ENCODE data around the gene PSMC5. TPM values are rescaled to one million over a fixed set of nuclear protein-coding genes. Genes with fewer than 3 reads are reported as not detected.
"Not testable (repeated sequence)": the region's sequence is repeated elsewhere in the genome, so short reads cannot be mapped to it uniquely, and the experiment has no call there.

PSMC5 gene
- total RNA-seq, 1 donor from 2014 or later = 77.1 TPM

DNA sequence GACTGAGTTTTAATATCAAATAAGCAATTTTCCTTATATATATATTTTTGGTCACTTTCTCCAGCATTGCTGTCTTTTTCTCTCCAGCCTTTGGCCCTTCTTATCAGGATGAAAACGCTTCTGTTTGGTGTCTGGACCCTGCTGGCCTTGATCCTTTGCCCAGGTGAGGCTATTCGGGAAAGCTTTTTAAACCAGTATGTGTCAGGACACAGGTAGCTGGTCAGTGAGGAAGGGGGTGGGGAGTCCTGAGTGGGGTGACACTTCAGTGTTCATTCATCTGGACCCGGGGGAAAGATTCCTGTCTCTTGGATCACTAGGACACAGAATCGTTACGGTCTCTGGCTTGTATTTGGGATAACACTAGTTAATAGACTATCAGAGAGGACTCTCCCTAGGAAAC lies 27.5 kb downstream of the PSMC5 start:
- intact Hi-C loops (cut with DNase I) = no loop called here
- ATAC-seq = no peak
- no peak for DNase-seq (ENCODE audit: low spot score)

DNA sequence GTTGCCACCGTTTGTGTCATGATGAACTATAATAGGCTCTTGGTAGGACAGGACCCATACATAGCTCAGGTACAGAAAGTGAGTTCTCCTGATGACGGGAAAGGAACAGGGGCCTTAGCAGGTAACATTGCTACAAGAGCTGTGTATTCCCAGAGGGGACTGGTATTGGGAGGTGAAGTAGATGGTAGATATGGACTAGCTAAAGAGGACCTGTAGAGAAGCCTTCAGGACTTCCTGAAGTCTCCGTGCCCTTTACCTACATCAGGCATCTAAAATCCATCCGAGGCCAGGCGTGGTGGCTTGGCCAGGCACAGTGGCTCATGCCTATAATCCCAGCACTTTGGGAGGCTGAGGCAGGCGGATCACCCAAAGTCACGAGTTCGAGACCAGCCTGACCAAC lies 28.0 kb downstream of the PSMC5 start:
- ATAC-seq (no peak), DNase-seq (ENCODE audit: low spot score) (no peak)
- intact Hi-C loops (cut with DNase I) = no loop called here

DNA sequence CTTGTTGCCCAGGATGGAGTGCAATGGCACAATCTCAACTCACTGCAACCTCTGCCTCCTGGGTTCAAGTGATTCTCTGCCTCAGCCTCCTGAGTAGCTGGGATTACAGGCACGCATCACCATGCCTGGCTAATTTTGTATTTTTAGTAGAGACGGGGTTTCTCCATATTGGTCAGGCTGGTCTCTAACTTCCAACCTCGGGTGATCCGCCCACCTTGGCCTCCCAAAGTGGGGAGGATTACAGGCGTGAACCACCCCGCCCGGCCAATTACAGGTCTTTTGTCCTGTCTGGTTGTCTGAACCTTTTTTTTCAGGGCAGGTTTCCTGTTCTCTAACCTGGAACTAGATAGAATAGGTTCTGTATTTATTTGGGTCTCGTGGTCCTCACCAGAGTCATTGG lies 29.2 kb downstream of the PSMC5 start:
- ATAC-seq; intact Hi-C loops (cut with DNase I); DNase-seq (ENCODE audit: low spot score): not testable (repeated sequence)

DNA sequence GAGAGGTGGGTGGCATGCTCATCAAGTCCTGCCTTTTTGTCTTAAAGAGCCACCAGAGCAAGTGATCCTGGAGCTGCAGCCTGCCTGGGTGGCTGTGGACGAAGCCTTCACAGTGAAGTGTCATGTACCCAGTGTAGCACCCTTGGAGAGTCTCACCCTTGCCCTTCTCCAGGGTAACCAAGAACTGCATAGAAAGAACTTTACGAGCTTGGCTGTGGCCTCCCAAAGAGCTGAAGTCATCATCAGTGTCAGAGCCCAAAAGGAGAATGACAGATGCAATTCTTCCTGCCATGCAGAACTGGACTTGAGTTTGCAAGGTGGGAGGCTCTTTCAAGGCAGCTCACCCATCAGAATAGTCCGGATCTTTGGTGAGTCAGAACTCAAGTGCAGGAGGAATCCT lies 32.0 kb downstream of the PSMC5 start:
- no peak for ATAC-seq
- intact Hi-C loops (cut with DNase I) = no loop called here
- no peak for DNase-seq (ENCODE audit: low spot score)

DNA sequence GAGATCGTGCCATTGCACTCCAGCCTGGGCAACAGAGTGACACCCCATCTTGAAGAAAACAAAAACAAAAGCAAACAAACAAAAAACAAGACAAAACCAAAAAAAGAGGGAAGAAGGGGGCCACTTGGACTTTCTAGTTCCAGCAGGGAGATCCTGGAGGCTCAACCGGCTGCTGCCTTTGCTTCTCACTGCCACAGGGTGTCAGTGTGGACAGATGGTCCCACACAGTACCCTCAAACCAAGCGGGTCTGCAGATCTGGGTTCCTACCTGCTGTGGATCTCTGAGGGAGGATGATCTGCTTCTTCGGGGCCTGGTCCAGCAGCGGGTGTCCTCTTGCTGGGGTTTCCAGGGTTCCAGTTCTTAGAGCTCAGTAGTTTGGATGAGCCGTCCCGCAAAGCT lies 39.4 kb downstream of the PSMC5 start:
- DNase-seq (ENCODE audit: low spot score) = peak; percentile 14
- intact Hi-C loops (cut with DNase I); ATAC-seq: not testable (repeated sequence)

DNA sequence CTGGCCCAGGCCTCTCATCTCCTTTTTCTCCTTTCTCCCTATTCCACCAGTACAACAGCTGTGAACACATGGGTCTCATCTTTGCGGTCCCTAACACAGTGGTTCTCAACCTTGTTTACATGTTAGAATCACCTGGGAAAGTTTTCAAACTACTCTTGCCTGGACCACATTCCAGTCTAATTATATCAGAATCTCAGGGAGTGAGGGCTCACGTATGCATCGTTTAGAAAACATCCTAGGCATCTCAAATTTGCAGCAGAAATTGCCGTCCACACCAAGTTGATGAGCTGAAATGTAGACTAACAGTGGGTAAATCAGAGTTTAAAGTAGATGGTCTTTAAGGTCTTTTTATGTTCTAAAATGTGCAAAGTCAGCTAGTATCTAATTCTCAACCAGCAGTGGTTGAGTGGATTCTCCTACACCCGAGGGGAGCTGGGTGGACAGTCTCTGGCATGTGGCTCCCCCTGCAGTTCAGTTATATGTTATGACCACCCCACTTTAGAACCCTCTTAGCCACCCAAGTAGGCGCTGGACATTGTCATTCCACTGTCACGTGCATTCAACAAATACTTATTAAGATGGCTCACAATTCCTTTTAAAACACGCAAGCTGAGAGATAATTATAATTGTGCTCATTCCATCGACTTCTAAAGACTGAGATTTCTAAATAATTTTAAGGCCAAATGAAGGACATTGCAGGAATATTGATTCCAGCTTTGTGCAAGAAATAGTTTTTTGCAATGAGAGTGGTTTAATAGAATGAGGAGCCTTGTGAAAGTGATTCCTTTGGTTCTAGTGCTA lies 42.5 kb downstream of the PSMC5 start:
- DNase-seq (ENCODE audit: low spot score); intact Hi-C loops (cut with DNase I): not testable (repeated sequence)
- ATAC-seq = peak; percentile 80

DNA sequence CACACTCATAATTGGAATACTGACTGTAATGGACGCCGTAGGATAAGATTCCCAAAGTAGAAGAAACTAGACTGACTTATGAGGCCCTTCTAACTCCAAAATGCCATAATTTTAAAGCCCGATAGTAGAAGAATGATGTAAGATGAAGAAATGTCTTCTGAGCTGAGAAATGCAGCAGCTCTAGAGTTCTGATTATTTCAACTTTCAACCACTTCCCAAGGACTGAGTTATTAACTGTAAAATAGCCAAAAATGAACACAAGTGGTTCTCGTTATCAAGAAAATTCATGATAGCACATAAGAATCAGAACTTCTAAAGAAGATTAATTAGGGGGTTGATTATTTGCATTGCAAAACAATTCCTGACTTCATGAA lies 43.0 kb downstream of the PSMC5 start:
- intact Hi-C loops (cut with DNase I); DNase-seq (ENCODE audit: low spot score); ATAC-seq: not testable (repeated sequence)

DNA sequence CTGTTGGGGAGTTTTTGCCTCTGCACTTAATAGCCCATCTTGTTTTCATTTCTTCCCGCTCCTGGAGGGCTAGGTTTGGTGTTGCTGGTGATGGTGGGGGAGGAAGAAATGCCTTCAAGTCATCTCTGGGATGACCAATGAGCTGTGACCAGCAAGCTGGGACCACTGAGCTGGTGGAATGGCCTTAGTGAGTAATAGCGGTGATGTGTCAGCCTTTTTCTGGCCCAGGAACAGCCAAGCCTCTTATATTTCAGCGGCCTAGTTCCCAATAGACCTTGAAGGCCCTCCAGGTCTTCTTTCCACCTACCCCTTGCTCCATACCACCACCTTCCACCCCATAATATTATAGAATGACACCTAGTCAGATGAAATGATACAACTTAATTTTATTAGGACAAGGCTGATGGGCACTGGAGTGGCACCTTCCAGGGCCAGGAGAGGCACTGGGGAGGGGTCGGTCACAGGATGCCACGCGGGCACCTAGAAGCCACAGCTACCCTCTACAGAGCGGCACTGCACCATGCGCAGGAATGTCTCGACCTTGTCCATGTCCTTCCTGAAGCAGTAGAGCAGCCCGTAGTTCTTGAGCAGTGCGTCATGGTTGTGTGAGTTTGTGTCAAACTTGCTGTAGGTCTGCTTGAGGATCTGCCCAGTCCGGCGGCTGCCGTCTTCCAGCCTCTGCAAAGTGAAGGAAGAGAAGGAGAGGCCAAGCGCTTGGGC lies 44.6 kb downstream of the PSMC5 start:
- DNase-seq (ENCODE audit: low spot score); ATAC-seq; intact Hi-C loops (cut with DNase I): not testable (repeated sequence)

DNA sequence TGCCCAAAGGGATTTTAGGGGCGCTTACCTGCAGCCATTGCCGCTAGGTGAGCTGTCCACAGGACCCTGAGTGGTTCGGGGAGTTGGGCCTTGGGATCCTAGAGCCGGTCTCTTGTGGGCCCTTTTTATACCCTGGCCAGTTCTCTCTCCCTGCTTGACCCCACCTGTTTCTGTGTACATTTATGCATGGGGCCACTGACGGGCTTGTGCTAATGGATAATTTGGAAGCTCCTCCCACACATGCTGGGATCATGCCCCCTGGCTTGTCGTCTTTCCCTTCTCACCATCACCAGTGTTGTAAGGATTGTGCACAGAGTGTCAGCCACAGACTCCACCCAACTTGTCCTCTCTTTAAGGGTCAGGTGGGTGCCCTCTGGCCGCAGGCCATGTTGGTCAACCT lies 46.3 kb downstream of the PSMC5 start, which contains the start of gene CSH2:
TSS of gene CSH2 (minus strand) at position 101 of the 400 bp plus-strand sequence. CDS start at position 38, 63 bp downstream.
- ATAC-seq = not testable (repeated sequence)

DNA sequence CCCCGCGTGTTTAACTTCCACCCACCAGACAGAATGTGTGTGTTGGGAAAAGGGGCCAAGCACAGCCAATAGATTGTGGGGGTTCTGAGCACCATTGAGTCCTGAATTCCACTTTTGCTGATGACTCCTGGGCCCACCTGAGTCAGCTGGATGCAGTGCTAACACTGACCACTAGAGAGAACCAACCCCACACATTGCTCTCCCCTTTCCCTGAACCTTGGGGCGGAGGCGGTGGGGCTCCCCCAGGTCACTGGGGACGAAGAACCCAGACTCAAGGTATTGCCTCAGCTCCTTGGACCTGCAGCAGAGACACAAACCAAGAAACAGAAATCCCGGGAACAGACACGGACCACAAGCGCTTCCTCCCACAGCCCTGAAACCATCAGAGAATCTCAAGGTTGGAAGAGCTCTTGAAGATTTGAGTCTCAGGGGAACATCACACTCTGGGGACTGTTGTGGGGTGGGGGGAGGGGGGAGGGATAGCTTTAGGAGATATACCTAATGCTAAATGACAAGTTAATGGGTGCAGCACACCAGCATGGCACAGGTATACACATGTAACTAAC lies 46.9 kb downstream of the PSMC5 start:
- intact Hi-C loops (cut with DNase I); DNase-seq (ENCODE audit: low spot score); ATAC-seq: not testable (repeated sequence)

More for the DNA sequence above, 46.3 kb downstream of the PSMC5 start, which contains the start of gene CSH2:
- DNase-seq (ENCODE audit: low spot score); intact Hi-C loops (cut with DNase I): not testable (repeated sequence)

DNA sequence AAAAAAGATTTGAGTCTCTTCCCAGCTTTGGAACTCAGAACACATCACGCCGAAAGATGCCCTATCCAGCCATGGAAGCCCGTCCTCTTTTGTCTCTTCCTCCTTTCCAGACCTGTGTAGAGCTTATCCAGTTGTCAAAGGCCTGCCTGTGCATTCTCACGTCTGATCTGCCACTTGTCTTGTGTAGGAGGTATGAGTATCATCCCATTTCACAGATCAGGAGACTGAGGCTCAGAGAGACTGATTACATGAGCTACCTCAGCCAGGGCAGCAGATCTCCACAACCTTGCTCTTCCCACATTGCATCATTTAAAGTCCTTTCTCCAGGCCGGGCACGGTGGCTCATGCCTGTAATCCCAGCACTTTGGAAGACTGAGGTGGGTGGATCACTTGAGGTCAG lies 47.5 kb downstream of the PSMC5 start:
- DNase-seq (ENCODE audit: low spot score); ATAC-seq; intact Hi-C loops (cut with DNase I): not testable (repeated sequence)

DNA sequence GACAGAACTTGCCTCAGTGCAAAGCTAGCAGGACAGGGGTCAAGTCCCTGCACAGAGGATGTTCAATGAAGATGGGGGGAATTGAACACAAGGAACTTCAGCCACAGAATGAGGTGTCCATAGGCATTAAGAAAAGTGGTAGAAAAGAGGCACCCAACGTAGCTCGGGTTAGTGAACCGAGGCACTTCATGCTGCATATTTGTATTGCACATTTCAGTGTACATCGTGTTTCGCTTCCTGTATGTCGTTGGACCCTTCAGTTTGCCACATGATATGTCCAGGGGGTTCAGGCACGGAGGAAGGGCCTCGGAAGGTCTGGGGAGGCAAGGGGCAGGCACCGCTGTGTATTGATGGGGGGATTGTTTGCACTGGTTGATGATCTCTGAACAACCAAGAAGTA lies 51.2 kb downstream of the PSMC5 start:
- DNase-seq (ENCODE audit: low spot score); ATAC-seq; intact Hi-C loops (cut with DNase I): not testable (repeated sequence)

DNA sequence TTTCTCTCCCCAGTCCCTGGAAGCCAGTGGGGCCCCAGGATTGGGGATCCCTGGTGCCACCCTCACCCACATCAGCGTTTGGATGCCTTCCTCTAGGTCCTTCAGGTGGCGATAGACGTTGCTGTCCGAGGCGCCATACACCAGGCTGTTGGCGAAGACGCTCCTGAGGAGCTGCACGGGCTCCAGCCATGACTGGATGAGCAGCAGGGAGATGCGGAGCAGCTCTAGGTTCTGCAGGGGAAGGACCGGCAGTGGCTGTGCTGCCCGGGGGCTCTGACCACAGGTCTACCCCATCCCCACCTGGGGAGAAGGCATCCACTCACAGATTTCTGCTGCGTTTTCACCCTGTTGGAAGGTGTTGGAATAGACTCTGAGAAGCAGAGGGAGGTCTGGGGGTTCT lies 53.5 kb downstream of the PSMC5 start:
- ATAC-seq (no peak), DNase-seq (ENCODE audit: low spot score) (no peak)
- intact Hi-C loops (cut with DNase I) = no loop called here

DNA sequence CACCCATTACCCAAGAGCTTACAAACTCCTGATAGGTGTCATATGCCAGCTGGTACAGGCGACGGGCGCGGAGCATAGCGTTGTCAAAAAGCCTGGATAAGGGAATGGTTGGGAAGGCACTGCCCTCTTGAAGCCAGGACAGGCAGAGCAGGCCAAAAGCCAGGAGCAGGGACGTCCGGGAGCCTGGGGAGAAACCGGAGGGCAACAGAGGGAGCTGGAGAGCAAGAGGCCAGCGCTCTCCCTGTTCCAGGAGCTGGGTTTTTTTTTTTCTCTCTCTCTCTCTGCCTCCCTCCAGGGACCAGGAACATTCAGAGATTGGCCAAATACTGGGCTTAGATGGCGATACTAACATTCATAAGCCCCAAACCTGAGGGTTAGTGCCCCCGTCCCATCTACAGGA lies 54.1 kb downstream of the PSMC5 start:
- intact Hi-C loops (cut with DNase I); ATAC-seq; DNase-seq (ENCODE audit: low spot score): not testable (repeated sequence)

Other genes with a start within 250 kb of the PSMC5 start
- 12.2 TPM for gene TACO1, start 226.5 kb upstream of the PSMC5 start, total RNA-seq
- 63.4 TPM for gene MAP3K3, start 205.0 kb upstream of the PSMC5 start, total RNA-seq
- 20.7 TPM for gene LIMD2, start 127.3 kb upstream of the PSMC5 start, total RNA-seq
- gene STRADA, start 85.6 kb upstream of the PSMC5 start, total RNA-seq = 54.3 TPM
- gene CCDC47, start 53.8 kb upstream of the PSMC5 start, total RNA-seq = 74.0 TPM
- 139 TPM for gene DDX42, start 53.3 kb upstream of the PSMC5 start, total RNA-seq
- 41.9 TPM for gene FTSJ3, start 232 bp downstream of the PSMC5 start, total RNA-seq
- 50.4 TPM for gene SMARCD2, start 15.3 kb downstream of the PSMC5 start, total RNA-seq
- not detected for gene CSH2, start 46.2 kb downstream of the PSMC5 start, total RNA-seq
- gene GH2, start 54.5 kb downstream of the PSMC5 start, total RNA-seq = not detected
- not detected for gene CSH1, start 69.1 kb downstream of the PSMC5 start, total RNA-seq
- gene CSHL1, start 83.8 kb downstream of the PSMC5 start, total RNA-seq = not detected
- gene GH1, start 91.4 kb downstream of the PSMC5 start, total RNA-seq = not detected
- 5.3 TPM for gene CD79B, start 104.9 kb downstream of the PSMC5 start, total RNA-seq
- 3.5 TPM for gene SCN4A, start 145.5 kb downstream of the PSMC5 start, total RNA-seq
- gene PRR29, start 170.9 kb downstream of the PSMC5 start, total RNA-seq = 1.0 TPM
- gene ICAM2, start 193.2 kb downstream of the PSMC5 start, total RNA-seq = 38.2 TPM